GM18517 (cell line): Measurements from ENCODE around the gene CGB5.

Experiments
- ATAC-seq: cut with Tn5 transposase; IDR thresholded peaks from one replicate; pipeline ENCODE4 v1.9.1; 2021; ENCODE audit warnings: mild to moderate bottlenecking, moderate library complexity; ENCODE audit not compliant: unreplicated experiment

CGB5 gene

GRCh38 chr19:49085020-49085867 lies 41.6 kb downstream of the CGB5 start, which contains the start of gene SNRNP70:
SNRNP70 (plus strand) TSS chr19:49085451; CDS start chr19:49086415, 964 bp downstream.
- ATAC-seq: peak; percentile 77

GRCh38 chr19:49085868-49086232 lies 42.2 kb downstream of the CGB5 start:
- ATAC-seq: no peak

- no peak for ATAC-seq
Observed at GRCh38 chr19:49086296-49086695, 42.6 kb downstream of the CGB5 start.

- ATAC-seq: no peak
Observed at GRCh38 chr19:49091391-49092038, 47.9 kb downstream of the CGB5 start.

- ATAC-seq: no peak
Observed at GRCh38 chr19:49092686-49093085, 49.0 kb downstream of the CGB5 start.
